Activated T-cell treated with anti-CD3 and anti-CD28 coated beads, Interleukin-2, amount 50 U/mL, for 48 hours (primary cell): ENCODE data around the gene WWP2.
A peak's percentile ranks its signal among the peaks of the same experiment; 100 is the strongest.
"Not testable (repeated sequence)": the region's sequence is repeated elsewhere in the genome, so short reads cannot be mapped to it uniquely, and the experiment has no call there.

Experiments used
- DNase-seq, 2 experiments: peaks; one replicate each; pipeline ENCODE4 v3.0.0-alpha.2; 2020

WWP2 gene

DNA sequence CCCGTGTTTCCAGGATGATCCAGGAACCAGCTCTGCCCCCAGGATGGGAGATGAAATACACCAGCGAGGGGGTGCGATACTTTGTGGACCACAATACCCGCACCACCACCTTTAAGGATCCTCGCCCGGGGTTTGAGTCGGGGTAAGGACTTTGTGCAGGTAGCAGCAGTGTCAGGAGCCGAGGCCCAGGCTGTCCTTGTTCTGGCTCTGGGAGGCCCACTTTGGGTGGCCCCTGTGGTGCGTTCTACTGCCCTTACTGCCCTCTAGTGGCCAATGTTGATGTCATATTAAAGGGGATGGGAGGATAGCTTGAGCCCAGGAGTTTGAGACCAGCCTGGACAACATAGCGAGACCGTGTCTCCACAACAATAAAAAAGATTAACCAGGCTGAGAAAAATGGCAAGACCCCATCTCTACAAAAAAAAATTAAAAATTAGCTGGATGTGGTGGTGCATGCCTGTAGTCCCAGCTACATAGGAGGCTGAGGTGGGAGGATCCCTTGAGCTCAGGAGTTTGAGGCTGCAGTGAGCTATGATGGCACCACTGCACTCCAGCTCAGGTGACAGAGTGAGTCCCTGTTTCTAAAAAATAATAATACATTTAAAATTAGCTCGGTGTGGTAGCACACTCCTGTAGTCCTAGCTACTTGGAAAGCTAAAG is 168.1 kb downstream of the WWP2 start:
- DNase-seq = peak; percentile 54

DNA sequence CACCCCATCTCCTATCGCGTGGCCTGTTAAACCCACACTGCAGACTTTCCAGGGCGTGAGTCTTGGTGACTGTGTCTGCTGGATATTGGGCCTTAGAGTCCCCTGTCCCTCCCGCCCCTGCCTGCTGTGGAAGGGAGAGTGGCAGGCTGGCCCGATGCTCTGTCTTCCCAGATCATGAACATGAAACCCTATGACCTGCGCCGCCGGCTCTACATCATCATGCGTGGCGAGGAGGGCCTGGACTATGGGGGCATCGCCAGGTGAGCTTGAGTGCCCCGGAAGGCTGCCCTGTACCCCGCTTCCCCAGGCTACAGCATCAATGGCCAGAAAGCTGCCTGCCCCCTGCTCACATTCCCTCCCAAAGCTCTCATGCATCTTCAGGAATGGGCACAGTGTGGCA is 169.5 kb downstream of the WWP2 start:
- DNase-seq = no peak

DNA sequence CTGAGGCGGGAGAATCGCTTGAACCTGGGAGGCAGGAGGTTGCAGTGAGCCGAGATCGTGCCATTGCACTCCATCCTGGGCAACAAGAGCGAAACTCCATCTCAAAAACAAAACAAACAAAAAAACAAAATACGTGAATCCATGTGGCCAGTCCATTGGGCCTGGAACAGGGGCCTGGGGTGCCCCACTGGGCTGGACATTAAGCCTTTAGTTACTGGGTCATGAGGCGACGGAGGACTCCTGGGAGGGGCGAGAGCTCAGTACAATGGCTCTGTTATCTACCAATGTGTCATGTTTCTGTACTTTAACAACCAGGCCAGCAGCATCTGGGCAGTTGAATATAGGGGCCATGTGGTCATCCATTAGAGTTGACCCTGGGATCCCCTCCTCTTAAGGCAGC is 170.1 kb downstream of the WWP2 start:
- DNase-seq = no peak

DNA sequence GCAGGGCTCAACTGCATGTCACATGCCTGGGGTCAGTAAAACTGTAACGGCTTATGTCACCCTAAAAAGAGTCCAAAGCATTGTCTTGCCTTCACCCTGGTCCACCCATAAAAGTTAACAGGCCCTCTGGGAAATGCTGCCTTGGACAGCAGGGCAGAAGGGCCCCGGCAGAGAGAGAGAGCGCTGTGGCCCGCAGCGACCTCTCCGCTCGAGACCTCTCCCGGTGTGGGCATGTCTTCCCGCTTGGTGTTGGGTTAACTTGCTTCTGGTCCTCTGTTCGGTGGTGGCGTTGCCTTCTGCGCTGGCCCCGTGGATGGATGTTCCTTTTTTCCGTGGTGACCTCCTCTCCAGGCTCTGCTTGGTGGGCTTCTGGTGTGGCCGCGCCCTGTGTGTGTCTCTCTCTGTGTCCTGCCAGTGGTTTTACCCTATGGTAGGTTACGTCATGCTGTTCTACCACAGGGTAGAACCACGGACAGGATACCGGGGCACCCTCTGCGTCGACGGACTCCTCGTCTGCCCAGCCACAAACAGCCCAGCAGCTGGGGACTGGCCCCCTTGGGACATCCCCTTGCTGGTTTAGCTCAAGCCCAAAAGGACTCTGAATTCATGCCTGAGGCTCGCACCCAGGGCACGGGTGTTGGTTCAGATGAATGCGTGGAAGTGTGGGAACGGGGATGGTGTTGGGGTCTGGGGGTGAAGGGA is 170.7 kb downstream of the WWP2 start:
- no peak for DNase-seq

DNA sequence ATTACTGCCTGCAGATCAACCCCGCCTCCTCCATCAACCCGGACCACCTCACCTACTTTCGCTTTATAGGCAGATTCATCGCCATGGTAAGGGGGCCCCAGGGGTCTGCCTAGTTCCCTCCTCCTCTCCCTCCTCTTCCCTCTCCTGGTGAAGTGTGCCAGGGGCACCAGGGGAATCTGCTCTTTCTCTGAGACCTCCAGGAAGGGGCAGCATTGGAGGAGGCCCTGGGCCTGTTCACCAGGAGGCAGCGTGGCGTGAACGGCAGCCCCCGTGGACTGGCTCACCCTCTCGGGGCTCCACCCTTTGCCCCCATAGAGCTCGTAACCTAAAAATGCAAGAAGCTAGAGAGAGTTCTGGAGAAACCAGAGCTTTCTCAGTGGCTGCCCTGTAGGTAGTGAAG is 171.9 kb downstream of the WWP2 start:
- no peak for DNase-seq

DNA sequence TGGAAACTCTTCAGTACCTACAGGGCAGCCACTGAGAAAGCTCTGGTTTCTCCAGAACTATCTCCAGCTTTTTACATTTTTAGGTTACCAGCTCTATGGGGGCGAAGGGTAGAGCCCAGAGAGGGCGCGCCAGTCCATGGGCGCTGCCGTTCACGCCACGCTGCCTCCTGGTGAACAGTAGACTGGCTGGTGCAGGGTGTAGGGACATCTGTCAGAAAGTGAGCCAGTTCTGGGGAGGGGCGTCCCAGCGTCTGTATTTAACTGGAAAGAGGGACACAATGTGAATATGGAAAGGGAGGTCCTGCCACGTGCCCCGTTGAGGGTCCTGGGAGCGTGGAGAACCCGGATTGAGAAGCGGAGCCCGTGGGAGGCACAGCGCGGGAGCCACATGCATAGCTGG is 172.6 kb downstream of the WWP2 start:
- no peak for DNase-seq

DNA sequence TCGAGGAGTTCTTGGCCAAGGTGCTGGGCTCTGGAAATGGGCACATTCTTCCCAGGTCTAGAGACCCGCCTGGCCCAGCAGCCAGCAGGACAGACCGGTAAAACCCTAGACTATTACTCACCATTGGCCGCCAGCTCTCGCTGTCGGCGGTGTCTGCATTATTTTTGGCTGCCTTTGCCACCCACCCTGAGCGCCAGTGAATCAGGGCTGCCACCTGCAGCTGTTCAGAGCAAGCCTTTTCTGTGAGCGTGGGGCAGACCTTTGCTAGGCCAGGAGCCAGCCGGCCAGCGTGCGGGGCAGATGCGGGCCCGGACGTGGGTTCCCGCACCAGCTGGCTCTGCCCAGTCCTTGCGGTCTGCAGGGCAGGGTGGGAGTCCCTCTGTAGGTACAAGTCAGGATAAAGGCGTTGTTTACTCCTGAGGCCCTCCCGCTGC is 173.2 kb downstream of the WWP2 start:
- DNase-seq = no peak

DNA sequence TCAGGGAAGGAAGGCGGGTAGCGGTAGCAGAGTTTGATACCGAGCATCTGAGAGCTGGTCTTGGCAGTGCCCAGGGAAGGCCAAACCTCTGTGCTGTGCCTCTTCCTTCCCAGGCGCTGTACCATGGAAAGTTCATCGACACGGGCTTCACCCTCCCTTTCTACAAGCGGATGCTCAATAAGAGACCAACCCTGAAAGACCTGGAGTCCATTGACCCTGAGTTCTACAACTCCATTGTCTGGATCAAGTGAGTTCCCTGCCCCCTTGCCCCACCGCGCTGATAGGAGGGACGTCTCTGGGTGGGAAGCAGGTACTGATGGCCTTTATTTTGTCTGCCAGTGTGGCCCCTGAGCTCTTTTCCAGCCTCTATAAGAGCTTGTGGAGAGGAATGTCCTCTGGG is 173.6 kb downstream of the WWP2 start:
- no peak for DNase-seq

DNA sequence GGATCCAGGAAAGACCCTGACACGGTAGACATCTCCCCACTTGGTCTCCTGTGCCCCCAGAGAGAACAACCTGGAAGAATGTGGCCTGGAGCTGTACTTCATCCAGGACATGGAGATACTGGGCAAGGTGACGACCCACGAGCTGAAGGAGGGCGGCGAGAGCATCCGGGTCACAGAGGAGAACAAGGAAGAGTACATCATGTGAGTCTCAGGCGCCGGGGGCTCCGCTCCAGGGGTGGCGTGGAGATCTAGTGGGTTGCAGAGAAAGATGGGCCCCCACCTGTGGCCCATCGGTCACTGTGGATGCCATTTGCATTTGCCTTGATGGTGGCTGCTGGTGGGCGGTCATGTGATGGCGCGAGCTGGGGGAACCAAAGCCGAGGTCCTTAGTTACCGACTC is 174.1 kb downstream of the WWP2 start:
- no peak for DNase-seq

DNA sequence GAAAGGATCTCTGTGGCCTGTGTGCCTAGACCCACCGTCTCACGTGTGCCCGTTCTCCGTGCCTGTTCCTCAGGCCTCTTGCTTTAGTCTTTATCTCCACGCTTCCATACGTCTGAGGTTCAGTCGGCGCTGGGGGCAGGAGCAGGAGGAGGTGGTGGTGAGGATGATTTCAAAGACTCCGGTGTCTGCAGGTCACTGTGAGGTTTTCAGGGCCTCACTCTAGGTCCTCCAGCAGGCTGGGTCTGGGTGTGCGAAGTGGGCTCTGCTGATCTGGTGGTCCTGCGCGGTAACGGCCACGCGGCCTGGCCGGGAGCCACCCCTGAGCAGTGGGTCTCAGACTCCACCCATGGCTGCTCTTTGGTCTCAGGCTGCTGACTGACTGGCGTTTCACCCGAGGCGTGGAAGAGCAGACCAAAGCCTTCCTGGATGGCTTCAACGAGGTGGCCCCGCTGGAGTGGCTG is 174.6 kb downstream of the WWP2 start:
- no peak for DNase-seq

DNA sequence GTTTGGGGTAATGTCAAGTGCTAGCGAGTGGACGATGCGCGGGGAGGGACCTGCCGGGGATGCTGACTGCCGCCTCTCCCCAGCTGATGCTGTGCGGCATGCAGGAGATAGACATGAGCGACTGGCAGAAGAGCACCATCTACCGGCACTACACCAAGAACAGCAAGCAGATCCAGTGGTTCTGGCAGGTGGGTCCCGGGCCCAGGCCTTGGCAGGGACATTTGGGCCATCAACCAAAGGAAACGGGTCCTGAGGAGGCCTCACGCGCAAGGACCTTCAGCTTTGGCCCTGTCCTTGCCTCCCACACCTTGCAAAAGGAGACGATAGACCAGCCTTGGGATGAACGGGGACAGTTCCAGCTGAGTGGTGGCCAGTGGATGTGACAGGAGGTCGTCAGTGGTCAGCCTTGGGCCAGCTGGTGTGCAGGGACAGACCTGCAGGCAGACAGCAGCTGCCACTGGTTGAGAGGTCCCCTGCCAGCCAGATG is 175.4 kb downstream of the WWP2 start:
- no peak for DNase-seq

DNA sequence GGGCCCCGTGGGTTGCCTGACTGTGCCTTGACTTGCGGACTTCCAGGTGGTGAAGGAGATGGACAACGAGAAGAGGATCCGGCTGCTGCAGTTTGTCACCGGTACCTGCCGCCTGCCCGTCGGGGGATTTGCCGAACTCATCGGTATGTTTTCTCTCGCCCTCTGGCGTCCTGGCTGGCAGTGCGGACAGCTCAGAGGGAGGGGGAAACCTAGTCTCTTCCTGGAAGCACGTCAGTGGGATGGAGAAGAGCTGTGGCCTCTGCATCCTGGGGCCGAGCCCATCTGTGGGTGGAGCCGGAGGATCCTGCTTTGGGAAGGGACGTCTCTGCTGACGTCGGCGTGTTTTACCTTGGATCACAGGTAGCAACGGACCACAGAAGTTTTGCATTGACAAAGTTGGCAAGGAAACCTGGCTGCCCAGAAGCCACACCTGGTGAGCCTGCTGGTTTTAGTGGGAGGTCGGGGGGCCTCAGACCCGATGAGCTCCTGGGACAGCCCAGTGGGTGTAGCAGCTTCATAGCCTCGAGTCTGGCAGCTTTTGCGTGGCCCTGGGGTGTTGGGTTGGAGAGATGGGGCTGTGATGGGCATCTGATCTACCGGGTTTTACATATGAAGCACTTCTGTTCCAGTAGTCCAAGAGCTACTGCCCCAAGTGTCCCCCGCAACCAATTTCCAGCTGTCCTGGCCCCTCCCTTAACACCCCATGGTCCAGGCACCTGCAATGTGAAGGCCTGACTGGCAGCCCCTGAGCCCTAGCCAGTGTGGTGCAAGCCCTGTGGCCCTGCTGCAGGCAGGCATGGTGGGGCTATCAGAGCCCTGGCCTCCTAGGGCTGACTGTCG is 177.1 kb downstream of the WWP2 start:
- no peak for DNase-seq

DNA sequence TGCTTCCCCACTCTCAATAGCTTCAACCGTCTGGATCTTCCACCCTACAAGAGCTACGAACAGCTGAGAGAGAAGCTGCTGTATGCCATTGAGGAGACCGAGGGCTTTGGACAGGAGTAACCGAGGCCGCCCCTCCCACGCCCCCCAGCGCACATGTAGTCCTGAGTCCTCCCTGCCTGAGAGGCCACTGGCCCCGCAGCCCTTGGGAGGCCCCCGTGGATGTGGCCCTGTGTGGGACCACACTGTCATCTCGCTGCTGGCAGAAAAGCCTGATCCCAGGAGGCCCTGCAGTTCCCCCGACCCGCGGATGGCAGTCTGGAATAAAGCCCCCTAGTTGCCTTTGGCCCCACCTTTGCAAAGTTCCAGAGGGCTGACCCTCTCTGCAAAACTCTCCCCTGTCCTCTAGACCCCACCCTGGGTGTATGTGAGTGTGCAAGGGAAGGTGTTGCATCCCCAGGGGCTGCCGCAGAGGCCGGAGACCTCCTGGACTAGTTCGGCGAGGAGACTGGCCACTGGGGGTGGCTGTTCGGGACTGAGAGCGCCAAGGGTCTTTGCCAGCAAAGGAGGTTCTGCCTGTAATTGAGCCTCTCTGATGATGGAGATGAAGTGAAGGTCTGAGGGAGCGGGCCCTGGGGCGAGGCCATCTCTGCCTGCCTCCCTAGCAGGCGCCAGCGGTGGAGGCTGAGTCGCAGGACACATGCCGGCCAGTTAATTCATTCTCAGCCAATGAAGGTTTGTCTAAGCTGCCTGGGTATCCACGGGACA is 177.9 kb downstream of the WWP2 start:
- no peak for DNase-seq

DNA sequence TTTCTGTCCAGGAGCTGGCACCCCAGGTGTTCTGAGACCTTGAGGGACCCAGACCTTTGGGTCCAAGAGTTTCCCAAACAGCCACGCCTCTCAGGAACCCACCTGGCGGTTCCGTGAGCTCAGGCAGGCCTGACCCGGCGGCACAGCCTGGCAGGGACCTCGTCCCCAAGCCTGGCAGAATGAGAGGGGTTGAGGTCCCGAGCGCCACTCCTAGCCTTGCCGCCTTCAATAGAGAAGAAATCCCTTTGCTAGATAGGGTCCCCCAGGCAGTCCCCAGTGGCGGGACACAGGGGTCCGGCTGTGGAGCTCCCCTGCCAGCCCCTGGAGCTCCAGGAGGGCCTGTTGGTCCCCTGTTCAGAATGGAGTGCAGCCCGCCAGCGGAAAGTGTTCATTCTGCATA is 178.5 kb downstream of the WWP2 start:
- DNase-seq = no peak

DNA sequence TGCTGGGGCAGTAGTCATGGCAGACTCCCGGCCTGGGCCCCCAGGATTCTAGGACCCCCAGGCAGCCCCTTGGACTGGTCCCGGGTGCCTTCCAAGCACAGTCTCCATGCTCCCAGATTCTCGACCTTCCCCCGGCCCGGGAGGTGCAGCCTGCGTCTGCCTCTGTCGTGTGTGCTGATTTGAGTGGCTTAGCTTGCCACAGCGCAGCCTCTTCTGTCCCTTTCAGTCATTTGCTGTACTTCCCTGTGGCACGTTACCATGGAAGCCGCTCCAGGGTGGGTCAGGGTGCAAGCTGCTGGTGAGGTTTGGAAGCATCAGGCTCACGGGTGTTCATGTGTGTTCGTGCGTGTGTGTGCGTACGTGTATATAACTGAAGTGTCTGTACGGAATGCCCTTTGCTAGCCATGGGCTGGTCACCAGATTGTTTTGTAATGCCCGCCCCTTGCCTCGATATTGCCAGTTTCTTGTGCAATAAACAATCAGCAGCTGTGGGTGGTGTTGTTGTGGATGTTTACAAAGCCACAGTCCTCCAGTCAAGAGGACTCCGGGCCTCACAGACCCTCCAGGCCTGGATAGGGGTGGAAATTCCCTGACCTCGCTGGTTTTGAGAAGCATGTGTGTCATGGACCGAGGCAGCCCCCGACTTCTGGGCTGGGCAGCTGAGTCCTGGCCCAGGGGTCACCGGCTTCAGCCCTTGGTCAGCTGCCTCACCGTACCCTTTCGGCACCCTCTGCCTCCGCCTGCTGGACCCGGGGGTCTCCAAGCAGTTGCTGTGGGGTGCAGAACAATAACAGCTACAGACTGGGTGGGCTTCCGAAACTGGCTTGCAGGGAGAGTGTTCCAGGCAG is 179.3 kb downstream of the WWP2 start:
- no peak for DNase-seq

DNA sequence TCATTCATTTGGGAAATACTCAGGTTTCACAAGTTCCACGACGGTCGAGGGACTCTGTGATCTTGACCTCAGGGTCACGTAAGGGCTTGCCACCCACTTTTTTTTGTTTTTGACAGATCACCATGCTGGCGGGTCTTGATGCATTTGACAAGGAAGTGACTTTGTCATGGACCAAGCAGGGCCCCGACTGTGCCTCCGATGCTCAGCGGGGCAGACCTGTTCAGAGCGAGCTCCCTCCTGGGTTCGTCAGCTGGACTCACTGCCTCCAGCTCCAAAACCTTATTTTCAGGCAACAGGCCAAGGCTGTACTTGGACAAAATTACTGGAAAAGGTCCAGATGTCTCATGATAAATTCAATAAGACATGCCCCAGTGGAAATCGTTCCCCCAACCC is 180.0 kb downstream of the WWP2 start:
- DNase-seq = no peak

DNA sequence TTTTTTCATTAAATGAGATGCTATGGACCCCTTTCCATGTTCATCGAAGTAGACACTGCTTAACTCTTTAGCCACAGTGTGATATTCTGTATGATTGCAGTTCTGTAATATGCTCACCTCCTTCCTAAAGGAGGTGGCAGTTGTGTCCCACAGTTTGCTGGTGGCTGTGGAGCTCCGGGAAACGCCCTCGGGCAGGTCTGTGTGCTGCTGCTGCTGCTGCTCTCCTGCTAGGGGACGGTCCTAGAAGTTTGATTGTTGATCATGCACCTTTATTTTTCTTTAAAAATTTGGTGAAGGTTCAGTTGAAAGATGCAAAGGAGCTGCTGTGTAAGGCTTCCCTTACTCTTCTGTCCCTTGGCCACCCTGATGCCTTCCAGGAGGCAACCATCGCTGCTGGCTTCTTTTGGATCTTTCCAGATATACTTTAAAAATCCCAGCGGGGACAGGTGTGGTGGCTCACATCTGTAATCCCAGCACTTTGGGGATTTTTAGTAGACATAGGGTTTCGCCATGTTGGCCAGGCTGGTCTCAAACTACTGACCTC is 180.6 kb downstream of the WWP2 start:
- no peak for DNase-seq

DNA sequence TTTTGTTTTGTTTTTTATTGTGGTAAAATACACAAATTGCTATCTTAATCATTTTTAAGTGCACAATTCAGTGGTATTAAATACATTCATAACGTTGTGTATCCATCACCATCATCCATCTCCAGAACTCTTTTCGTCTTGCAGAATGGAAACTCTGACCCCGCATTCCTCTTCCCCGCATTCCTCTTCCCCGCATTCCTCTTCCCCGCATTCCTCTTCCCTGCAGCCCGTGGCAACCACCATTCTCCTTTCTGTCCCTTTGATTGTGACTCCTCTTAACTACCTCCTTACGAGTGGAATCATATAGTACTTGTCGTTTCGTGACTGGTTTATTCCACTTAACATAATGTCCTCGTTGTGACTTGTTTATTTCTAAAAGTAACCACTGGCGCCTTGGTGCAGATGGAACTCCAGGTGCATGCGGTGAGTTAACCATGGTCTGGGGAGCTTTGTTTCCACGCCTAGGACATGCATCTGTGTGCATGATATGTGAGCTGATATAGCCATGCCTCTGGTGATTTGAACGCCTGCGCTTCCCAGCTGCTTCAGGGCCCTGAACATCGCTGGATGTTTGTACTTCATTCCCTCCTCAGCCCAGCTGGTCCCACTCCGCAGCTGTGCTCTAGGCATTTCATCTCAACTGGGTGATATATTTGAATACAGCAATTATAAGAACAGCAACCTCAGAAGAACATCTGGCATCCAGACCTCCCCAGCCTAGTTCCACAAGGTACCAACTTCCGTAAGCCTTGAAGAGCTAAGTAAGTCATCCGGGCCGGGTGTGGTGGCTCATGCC is 181.3 kb downstream of the WWP2 start:
- DNase-seq = not testable (repeated sequence)

DNA sequence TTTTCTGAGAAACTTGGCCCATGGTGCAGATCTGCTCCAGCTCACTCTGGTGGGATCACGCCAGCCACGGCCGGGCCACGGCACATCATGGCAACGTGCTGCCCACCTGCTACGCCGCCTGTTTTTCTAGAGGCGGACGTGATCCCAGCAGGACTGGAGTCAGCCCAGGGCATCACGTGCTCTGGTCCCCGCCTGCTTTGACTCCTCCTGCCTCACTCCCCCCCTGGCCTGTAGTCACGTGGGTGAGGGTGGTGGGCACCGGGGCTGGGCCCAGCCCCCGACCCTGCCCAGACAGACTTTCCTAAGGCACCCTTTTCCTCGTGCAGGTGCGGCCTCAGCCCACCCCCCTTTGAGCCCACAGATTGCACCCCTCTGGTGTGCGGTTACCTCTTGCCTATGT is 188.3 kb downstream of the WWP2 start:
- not testable (repeated sequence) for DNase-seq

DNA sequence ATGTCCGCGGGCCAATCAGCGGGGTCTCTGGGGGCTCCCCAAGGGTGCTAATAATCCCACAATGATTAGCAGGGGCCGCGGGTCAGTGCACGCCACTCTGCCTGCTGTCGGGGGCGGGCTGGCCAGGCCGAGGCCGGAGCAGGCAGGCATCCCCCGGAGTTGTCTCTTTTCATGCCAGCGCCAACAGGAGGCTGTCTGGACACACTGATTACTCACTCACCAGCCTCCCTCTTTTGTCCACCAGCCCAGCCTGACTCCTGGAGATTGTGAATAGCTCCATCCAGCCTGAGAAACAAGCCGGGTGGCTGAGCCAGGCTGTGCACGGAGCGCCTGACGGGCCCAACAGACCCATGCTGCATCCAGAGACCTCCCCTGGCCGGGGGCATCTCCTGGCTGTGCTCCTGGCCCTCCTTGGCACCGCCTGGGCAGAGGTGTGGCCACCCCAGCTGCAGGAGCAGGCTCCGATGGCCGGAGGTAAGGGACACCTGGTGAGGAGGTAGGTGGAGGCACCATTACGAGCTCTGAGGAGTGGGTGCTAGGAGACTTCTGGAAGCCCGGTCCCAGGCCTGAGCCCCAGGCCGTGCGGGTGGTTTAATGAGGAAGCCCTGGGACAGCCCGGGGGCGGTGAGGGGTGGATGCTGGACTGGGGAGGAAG is 189.0 kb downstream of the WWP2 start, which contains the start of gene CLEC18A:
Gene CLEC18A, plus strand, starts transcription at position 318 of the 655 bp plus-strand sequence. Its CDS starts 33 bp downstream, at position 351.
- not testable (repeated sequence) for DNase-seq
